Measurements from ENCODE around the gene ATAT1. TPM values are rescaled to one million over a fixed set of nuclear protein-coding genes. Genes with fewer than 3 reads are reported as not detected.
A peak's percentile ranks its signal among the peaks of the same experiment; 100 is the strongest.

The ATAT1 gene
- total and polyA plus RNA-seq, 9 of the 15 experiments (the other 6 are each of a cell fraction or from before 2014, with no cell fraction given) = 0.65 to 5.8 (median 1.6) TPM

GRCh38 chr6:30600451-30600961 lies 26.2 kb upstream of the ATAT1 start:
- H3K9me1 ChIP-seq (ENCODE audit: control insufficient read depth, insufficient read depth, low read length) = no peaks in the 10 kb centered on the region
- H3K27me3 ChIP-seq (ENCODE audit: control insufficient read depth in 2 of 2, insufficient read depth in 2 of 2, low read length in 2 of 2) = no peaks in the 10 kb centered on the region
- no peak overlapping the region for H3K27ac ChIP-seq (ENCODE audit: extremely low read depth, low read depth, low read length)
- H3K4me1 ChIP-seq (replicated peaks in 1 of 2; ENCODE audit: control insufficient read depth in 2 of 2, insufficient read depth in 2 of 2, low read length in 2 of 2) = peaks cover 4 to 11% of the 10 kb centered on the region in 2 experiments; a peak in 4 of 5 replicates
- in situ Hi-C loops (cut with MboI) (no loop called here), intact Hi-C loops (cut with micrococcal nuclease) (no loop called here)
- H3K4me3 ChIP-seq = no peak overlapping the region
- POLR2A ChIA-PET = interaction anchor here (0.6 to 13.5 kb wide), 7 partner anchors 10 to 285 kb away, joined by 3 to 310 read pairs (median 28); no protein-coding TSS in a partner anchor
- DNase-seq (ENCODE audit: extremely low read depth in 1 of 4, low spot score in 3 of 4) = peak in 2 of 4 experiments; percentile 29 to 30
- CTCF ChIA-PET (ENCODE audit: low intra/inter-chr PET ratio) = no interaction called here
- TSS peak; percentile 15 for BruUV-seq (replicated peaks)
- no peak for ATAC-seq
- peaks cover 7% of the 10 kb centered on the region; the same call in 1 of the 2 replicates for H4K20me1 ChIP-seq (replicated peaks; ENCODE audit: control insufficient read depth, insufficient read depth, low read length)
- no peak for FAIRE-seq
- WGBS (ENCODE audit: insufficient coverage, low coverage, missing lambda C conversion rate) = 89% methylated on average over 10 of the region's 10 CpGs
- no peak overlapping the region; a peak in 1 of 4 replicates for H3K9ac ChIP-seq (ENCODE audit: insufficient read depth in 1 of 2, low read depth in 2 of 2, low read length in 2 of 2)
- H3K4me2 ChIP-seq (ENCODE audit: insufficient read depth, low read length) = no peak overlapping the region
- H2AFZ ChIP-seq (ENCODE audit: low read depth, low read length) = no peak overlapping the region
- no peaks in the 10 kb centered on the region; the same call in 2 of the 3 replicates for H3K79me2 ChIP-seq (ENCODE audit: control insufficient read depth, insufficient read depth, low read length)
- H3K9me3 ChIP-seq (replicated peaks; ENCODE audit: control insufficient read depth, insufficient read depth, low read depth, low read length) = no peaks in the 10 kb centered on the region
- H3K36me3 ChIP-seq (ENCODE audit: control insufficient read depth, insufficient read depth, low read length) = peaks cover 69% of the 10 kb centered on the region
- TF ChIP-seq PCBP1 (IDR thresholded peaks at IDR 0.05; ENCODE audit: low read depth, low read length, poor library complexity, severe bottlenecking) = no peak
- no peak for TF ChIP-seq MAFF (IDR thresholded peaks at IDR 0.05; ENCODE audit: low read length)
- peak; percentile 11 for TF ChIP-seq SIRT6 (IDR thresholded peaks at IDR 0.05; ENCODE audit: low read depth, low read length)
- 0 out of 2 replicates have a peak, but pooled peaks have one; percentile 12 for TF ChIP-seq TEAD4 (IDR thresholded peaks at IDR 0.05; ENCODE audit: low read length)
- no peak for TF ChIP-seq TEAD4 (CRISPR knock-in tag; IDR thresholded peaks at IDR 0.05; ENCODE audit: borderline replicate concordance)
- no peak for TF ChIP-seq ZBTB5 (IDR thresholded peaks at IDR 0.05)
- TF ChIP-seq PBX2 (CRISPR knock-in tag; IDR thresholded peaks at IDR 0.05; ENCODE audit: low read depth) = no peak
- no peak for TF ChIP-seq PBX2 (tag; conservative IDR thresholded peaks at IDR 0.05; ENCODE audit: low read depth)
- TF ChIP-seq CTCFL (IDR thresholded peaks at IDR 0.05; ENCODE audit: borderline replicate concordance, insufficient read depth, low read depth, low read length, poor library complexity, severe bottlenecking) = no peak
- TF ChIP-seq HCFC1 (IDR thresholded peaks at IDR 0.05; ENCODE audit: low read depth, low read length) = no peak
- TF ChIP-seq FOS (IDR thresholded peaks at IDR 0.05; ENCODE audit: extremely low read depth, insufficient read length) = no peak
- TF ChIP-seq CREB5 (CRISPR knock-in tag; IDR thresholded peaks at IDR 0.05) = no peak

Measured in K562 (cell line).